NOMO-1 treated with dmso at 0.1 percent for 144 hours (cell line): ENCODE measurements around the gene CACNA1A.
"Not testable (repeated sequence)": the region's sequence is repeated elsewhere in the genome, so short reads cannot be mapped to it uniquely, and the experiment has no call there.

Experiments
- DNase-seq: peaks from one replicate; lab custom pipeline; 2025; ENCODE audit not compliant: unreplicated experiment; lab: John Stamatoyannopoulos, UW

CACNA1A gene

GRCh38 chr19:13506471-13506820, at the start of gene CACNA1A:
Gene CACNA1A (minus strand): TSS chr19:13506479. CDS start chr19:13506224, 255 bp downstream.
- no peak for DNase-seq

- no peak for DNase-seq
Observed at GRCh38 chr19:13554506-13555240, 48.4 kb upstream of the CACNA1A start.

GRCh38 chr19:13553880-13554400, 47.7 kb upstream of the CACNA1A start:
- DNase-seq, result no peak

- no peak for DNase-seq
Observed at GRCh38 chr19:13548131-13548530, 41.9 kb upstream of the CACNA1A start.

- DNase-seq, result no peak
Observed at GRCh38 chr19:13547102-13547501, 40.8 kb upstream of the CACNA1A start.

- no peak for DNase-seq
Observed at GRCh38 chr19:13544423-13544822, 38.1 kb upstream of the CACNA1A start.

GRCh38 chr19:13541554-13541953, 35.3 kb upstream of the CACNA1A start:
- no peak for DNase-seq

- no peak for DNase-seq
Observed at GRCh38 chr19:13539332-13539731, 33.1 kb upstream of the CACNA1A start.

GRCh38 chr19:13538601-13539253, 32.4 kb upstream of the CACNA1A start:
- DNase-seq, result no peak

- DNase-seq, result no peak
Observed at GRCh38 chr19:13537454-13537853, 31.2 kb upstream of the CACNA1A start.

GRCh38 chr19:13530720-13531119, 24.4 kb upstream of the CACNA1A start:
- DNase-seq, result no peak

- not testable (repeated sequence) for DNase-seq
Observed at GRCh38 chr19:13529721-13530120, 23.4 kb upstream of the CACNA1A start.

GRCh38 chr19:13526552-13526951, 20.3 kb upstream of the CACNA1A start:
- no peak for DNase-seq

GRCh38 chr19:13521066-13521465, 14.8 kb upstream of the CACNA1A start:
- no peak for DNase-seq

- no peak for DNase-seq
Observed at GRCh38 chr19:13511947-13512346, 5.7 kb upstream of the CACNA1A start.

- DNase-seq, result no peak
Observed at GRCh38 chr19:13507053-13507611, 853 bp upstream of the CACNA1A start.

- no peak for DNase-seq
Observed at GRCh38 chr19:13505761-13506470, 363 bp downstream of the CACNA1A start.

GRCh38 chr19:13505164-13505695, 1.0 kb downstream of the CACNA1A start:
- DNase-seq, result no peak

GRCh38 chr19:13503570-13504235, 2.6 kb downstream of the CACNA1A start:
- DNase-seq, result no peak

- no peak for DNase-seq
Observed at GRCh38 chr19:13502231-13502630, 4.0 kb downstream of the CACNA1A start.

GRCh38 chr19:13499692-13500091, 6.6 kb downstream of the CACNA1A start:
- DNase-seq, result no peak
